Mesothelial cell of epicardium (in vitro differentiated cells): ENCODE measurements around the gene ADSS1. TPM values are rescaled to one million over a fixed set of nuclear protein-coding genes. Genes with fewer than 3 reads are reported as not detected.

Source experiments
- DNase-seq, 2 experiments: peaks; one replicate each; pipeline ENCODE4 v3.0.0; 2021; ENCODE audit warnings: low spot score in 2 of 2; ENCODE audit not compliant: unreplicated experiment in 2 of 2
- H3K27ac Mint-ChIP-seq: 2 replicates; pipeline ENCODE4 v1.8.0; 2021; ENCODE audit warnings: mixed read lengths
- H3K27me3 Mint-ChIP-seq: 2 replicates; pipeline ENCODE4 v1.8.0; 2021; ENCODE audit warnings: low read depth, mixed read lengths
- H3K36me3 Mint-ChIP-seq: 2 replicates; pipeline ENCODE4 v1.8.0; 2021; ENCODE audit warnings: mixed read lengths
- H3K4me1 Mint-ChIP-seq: 2 replicates; pipeline ENCODE4 v1.8.0; 2021; ENCODE audit warnings: mixed read lengths
- H3K4me3 Mint-ChIP-seq: 2 replicates; pipeline ENCODE4 v1.8.0; 2021; ENCODE audit warnings: mild to moderate bottlenecking, moderate library complexity, mixed read lengths
- H3K9me3 Mint-ChIP-seq: 2 replicates; pipeline ENCODE4 v1.8.0; 2021; ENCODE audit warnings: mixed read lengths
- CTCF ChIP-seq: fragments of 200-600 bp; sonication (generic); IDR thresholded peaks from one replicate; pipeline ENCODE4 v1.5.0; 2021; ENCODE audit warnings: antibody characterized with exemption; ENCODE audit not compliant: unreplicated experiment
- total RNA-seq: library from RNA; stranded (reverse); gene quantifications from 3 replicates; pipeline ENCODE4 v1.2.1, GENCODE V29; 2021

ADSS1 gene
- total RNA-seq, 1 donor from 2014 or later = 17.1 TPM

GRCh38 chr14:104686624-104687517 is 37.2 kb upstream of the ADSS1 start:
- no peak for TF ChIP-seq CTCF
- DNase-seq = no peak
- Mint-ChIP-seq H3K27ac (peak overlapping the region; percentile 84), H3K4me3 (no peak overlapping the region), H3K36me3 (no peaks in the 10 kb centered on the region), H3K9me3 (no peaks in the 10 kb centered on the region), H3K27me3 (no peaks in the 10 kb centered on the region), H3K4me1 (peaks cover 54% of the 10 kb centered on the region)

- Mint-ChIP-seq H3K4me1 (peaks cover 44% of the 10 kb centered on the region), H3K27me3 (no peaks in the 10 kb centered on the region), H3K27ac (peak overlapping the region; percentile 84), H3K36me3 (no peaks in the 10 kb centered on the region), H3K4me3 (peak overlapping the region; percentile 55), H3K9me3 (no peaks in the 10 kb centered on the region)
- TF ChIP-seq CTCF = no peak
- peak in 1 of 2 experiments; percentile 58 for DNase-seq
Measured at GRCh38 chr14:104687601-104688504, 36.2 kb upstream of the ADSS1 start.

- no peak for TF ChIP-seq CTCF
- Mint-ChIP-seq H3K27me3 (no peaks in the 10 kb centered on the region), H3K27ac (peak overlapping the region; percentile 84), H3K4me3 (peak overlapping the region; percentile 65), H3K36me3 (no peaks in the 10 kb centered on the region), H3K9me3 (no peaks in the 10 kb centered on the region), H3K4me1 (peaks cover 40% of the 10 kb centered on the region)
- DNase-seq = no peak
Measured at GRCh38 chr14:104688505-104689108, 35.4 kb upstream of the ADSS1 start.

GRCh38 chr14:104689109-104689880 is 34.7 kb upstream of the ADSS1 start, which contains the start of gene INF2:
INF2 (plus strand) TSS chr14:104689618; CDS start chr14:104701366, 11,748 bp downstream.
- no peaks in the 10 kb centered on the region for H3K36me3 Mint-ChIP-seq
- H3K4me1 Mint-ChIP-seq = peaks cover 37% of the 10 kb centered on the region
- TF ChIP-seq CTCF = no peak
- H3K27me3 Mint-ChIP-seq = no peaks in the 10 kb centered on the region
- H3K4me3 Mint-ChIP-seq = peak within 1 kb of the TSS; percentile 66
- peak within 1 kb of the TSS; percentile 39 for H3K27ac Mint-ChIP-seq
- DNase-seq = peak; percentile 54 to 58
- H3K9me3 Mint-ChIP-seq = no peaks in the 10 kb centered on the region
